NCI-H82 treated with DMSO at 0.1 percent for 48 hours (cell line): ENCODE measurements around the gene AKR1C4.
A peak's percentile ranks its signal among the peaks of the same experiment; 100 is the strongest.
"Not testable (repeated sequence)": the region's sequence is repeated elsewhere in the genome, so short reads cannot be mapped to it uniquely, and the experiment has no call there.

Experiments used
- DNase-seq: peaks from one replicate; lab custom pipeline; 2025; ENCODE audit not compliant: unreplicated experiment; lab: John Stamatoyannopoulos, UW

Gene AKR1C4

GRCh38 chr10:5199398-5199797 lies 2.8 kb downstream of the AKR1C4 start:
- no peak for DNase-seq

GRCh38 chr10:5206799-5207198 lies 10.2 kb downstream of the AKR1C4 start:
- DNase-seq: no peak

GRCh38 chr10:5209776-5210175 lies 13.1 kb downstream of the AKR1C4 start:
- DNase-seq: not testable (repeated sequence)

GRCh38 chr10:5210261-5210660 lies 13.6 kb downstream of the AKR1C4 start:
- not testable (repeated sequence) for DNase-seq

- DNase-seq: no peak
These were observed 15.3 kb downstream of the AKR1C4 start for GRCh38 chr10:5211696-5212536.

GRCh38 chr10:5216801-5217200 lies 20.2 kb downstream of the AKR1C4 start:
- no peak for DNase-seq

- no peak for DNase-seq
These were observed 22.6 kb downstream of the AKR1C4 start for GRCh38 chr10:5219262-5219661.

- DNase-seq: not testable (repeated sequence)
These were observed 26.3 kb downstream of the AKR1C4 start for GRCh38 chr10:5222942-5223341.

- no peak for DNase-seq
These were observed 32.4 kb downstream of the AKR1C4 start for GRCh38 chr10:5229019-5229418.

- DNase-seq: no peak
These were observed 36.7 kb downstream of the AKR1C4 start for GRCh38 chr10:5233324-5233723.

- DNase-seq: peak; percentile 4
These were observed 37.6 kb downstream of the AKR1C4 start for GRCh38 chr10:5234106-5234860.

- DNase-seq: not testable (repeated sequence)
These were observed 40.9 kb downstream of the AKR1C4 start for GRCh38 chr10:5237541-5237940.

- DNase-seq: no peak
These were observed 45.9 kb downstream of the AKR1C4 start for GRCh38 chr10:5242585-5242984.

- no peak for DNase-seq
These were observed 46.9 kb downstream of the AKR1C4 start for GRCh38 chr10:5243521-5243987.

- DNase-seq: no peak
These were observed 55.8 kb downstream of the AKR1C4 start for GRCh38 chr10:5252177-5253037.

- DNase-seq: no peak
These were observed 57.9 kb downstream of the AKR1C4 start for GRCh38 chr10:5254488-5254887.

- not testable (repeated sequence) for DNase-seq
These were observed 61.1 kb downstream of the AKR1C4 start for GRCh38 chr10:5257768-5258167.

- DNase-seq: no peak
These were observed 62.7 kb downstream of the AKR1C4 start for GRCh38 chr10:5259132-5259951.

GRCh38 chr10:5259952-5260578 lies 63.4 kb downstream of the AKR1C4 start:
- no peak for DNase-seq

GRCh38 chr10:5260828-5261227 lies 64.2 kb downstream of the AKR1C4 start:
- no peak for DNase-seq
